Skin of body (tissue), 2 donors: ENCODE results near the gene AMPD2. TPM values are rescaled to one million over a fixed set of nuclear protein-coding genes. Genes with fewer than 3 reads are reported as not detected.
"Not testable (repeated sequence)": the region's sequence is repeated elsewhere in the genome, so short reads cannot be mapped to it uniquely, and the experiment has no call there.

Source experiments
- DNase-seq: peaks from one replicate; lab custom pipeline; 2025; lab: John Stamatoyannopoulos, UW
- total RNA-seq: library from RNA; depleted of rRNA; stranded (reverse); fragments of >200 nt; gene quantifications from one replicate; pipeline ENCODE4 v1.2.3, GENCODE V29; 2014

The AMPD2 gene
- total RNA-seq, 1 donor from 2014 or later, result 29.9 TPM

- peak; percentile 57 for DNase-seq
Measured at GRCh38 chr1:109649491-109649914, 29.9 kb downstream of the AMPD2 start.

- no peak for DNase-seq
Measured at GRCh38 chr1:109650609-109651008, 31.0 kb downstream of the AMPD2 start.

GRCh38 chr1:109652402-109652801 lies 32.8 kb downstream of the AMPD2 start:
- no peak for DNase-seq

GRCh38 chr1:109653306-109653705 lies 33.7 kb downstream of the AMPD2 start:
- no peak for DNase-seq

- no peak for DNase-seq
Measured at GRCh38 chr1:109654519-109654918, 34.9 kb downstream of the AMPD2 start.

GRCh38 chr1:109655615-109656519 lies 36.2 kb downstream of the AMPD2 start, which contains the start of gene GSTM4:
TSS of gene GSTM4 (plus strand) at chr1:109656099. CDS start at chr1:109656390, 291 bp downstream.
- DNase-seq, result peak; percentile 46

GRCh38 chr1:109657395-109657794 lies 37.8 kb downstream of the AMPD2 start:
- DNase-seq, result no peak

- no peak for DNase-seq
Measured at GRCh38 chr1:109657970-109658369, 38.3 kb downstream of the AMPD2 start.

GRCh38 chr1:109658533-109659042 lies 39.0 kb downstream of the AMPD2 start:
- no peak for DNase-seq

- DNase-seq, result no peak
Measured at GRCh38 chr1:109659145-109659544, 39.5 kb downstream of the AMPD2 start.

- no peak for DNase-seq
Measured at GRCh38 chr1:109659997-109660690, 40.5 kb downstream of the AMPD2 start.

GRCh38 chr1:109660691-109661026 lies 41.0 kb downstream of the AMPD2 start:
- DNase-seq, result not testable (repeated sequence)

GRCh38 chr1:109661391-109661790 lies 41.8 kb downstream of the AMPD2 start:
- no peak for DNase-seq

- DNase-seq, result no peak
Measured at GRCh38 chr1:109664671-109665070, 45.0 kb downstream of the AMPD2 start.

- peak; percentile 82 for DNase-seq
Measured at GRCh38 chr1:109667452-109668122, 48.0 kb downstream of the AMPD2 start, which contains the start of gene GSTM2. TSS of gene GSTM2 (plus strand) at chr1:109668057. CDS start at chr1:109668116, 59 bp downstream.

GRCh38 chr1:109668123-109668775 lies 48.6 kb downstream of the AMPD2 start:
- DNase-seq, result no peak

GRCh38 chr1:109669246-109669948 lies 49.8 kb downstream of the AMPD2 start:
- no peak for DNase-seq

- DNase-seq, result not testable (repeated sequence)
Measured at GRCh38 chr1:109669949-109670302, 50.3 kb downstream of the AMPD2 start.

GRCh38 chr1:109671067-109671466 lies 51.4 kb downstream of the AMPD2 start:
- DNase-seq, result no peak

GRCh38 chr1:109673861-109674260 lies 54.2 kb downstream of the AMPD2 start:
- DNase-seq, result not testable (repeated sequence)
